ENCODE results near the gene ABHD8. TPM values are rescaled to one million over a fixed set of nuclear protein-coding genes. Genes with fewer than 3 reads are reported as not detected.

Gene ABHD8
- total RNA-seq, 1 donor = 4.9 TPM

GRCh38 chr19:17314007-17314593, 10.9 kb upstream of the ABHD8 start:
- peaks cover 23% of the 10 kb centered on the region for H3K4me1 ChIP-seq (ENCODE audit: insufficient read depth, low read length)
- no peaks in the 10 kb centered on the region for H3K9me3 ChIP-seq (ENCODE audit: low read depth, low read length)
- no peaks in the 10 kb centered on the region for H3K27me3 ChIP-seq (ENCODE audit: insufficient read depth, low read length)
- H3K4me3 ChIP-seq (ENCODE audit: low read length) = no peak overlapping the region

DNA sequence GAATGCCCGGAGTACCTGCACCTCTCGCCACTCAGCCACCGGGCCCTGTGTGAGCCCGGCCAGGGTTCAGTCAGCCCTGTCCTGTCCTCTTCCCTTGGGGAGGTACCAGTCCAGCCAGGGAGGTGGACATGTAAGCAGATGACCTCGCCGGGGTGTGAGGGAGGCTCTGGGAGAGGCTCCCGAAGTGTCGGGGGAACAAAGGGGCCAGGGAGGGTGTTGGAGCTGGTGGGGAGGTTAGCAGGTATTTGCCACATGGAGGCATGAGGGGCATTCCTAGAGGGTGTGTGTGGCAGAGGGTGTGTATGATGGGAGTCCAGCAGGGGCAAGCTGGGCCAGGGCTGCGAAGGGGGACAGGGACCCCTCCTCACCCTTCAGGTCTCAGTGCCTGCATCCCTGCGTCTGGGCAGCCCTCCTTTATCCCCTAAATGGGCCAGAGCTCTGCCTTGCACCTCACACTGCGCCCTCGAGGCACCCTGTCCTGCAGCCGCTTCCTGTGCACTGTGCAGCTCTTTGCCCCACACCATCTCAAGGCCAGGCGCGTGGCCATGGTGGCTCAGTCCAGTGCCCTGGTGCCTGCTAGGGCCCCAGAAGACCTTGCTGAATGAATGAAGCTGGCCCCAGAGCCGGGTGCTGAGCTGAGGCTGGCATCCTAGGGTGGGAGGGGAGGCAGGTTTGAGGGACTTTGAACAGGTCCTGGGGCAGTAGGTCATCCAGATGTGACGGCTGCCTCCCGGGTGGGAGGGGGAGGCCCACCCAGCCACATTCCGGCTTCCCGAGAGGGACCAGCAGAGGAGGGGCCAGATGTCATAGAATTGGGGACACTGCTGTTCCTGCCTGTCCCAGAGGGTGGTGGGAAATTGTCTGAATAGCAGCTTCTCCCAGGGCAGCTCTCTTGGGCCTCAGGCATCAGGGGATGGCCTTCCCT, 9.2 kb upstream of the ABHD8 start:
- no peaks in the 10 kb centered on the region for H3K9me3 ChIP-seq (ENCODE audit: low read depth, low read length)
- H3K4me3 ChIP-seq (ENCODE audit: low read length) = no peak overlapping the region
- H3K4me1 ChIP-seq (ENCODE audit: insufficient read depth, low read length) = peaks cover 27% of the 10 kb centered on the region
- no peaks in the 10 kb centered on the region for H3K27me3 ChIP-seq (ENCODE audit: insufficient read depth, low read length)

DNA sequence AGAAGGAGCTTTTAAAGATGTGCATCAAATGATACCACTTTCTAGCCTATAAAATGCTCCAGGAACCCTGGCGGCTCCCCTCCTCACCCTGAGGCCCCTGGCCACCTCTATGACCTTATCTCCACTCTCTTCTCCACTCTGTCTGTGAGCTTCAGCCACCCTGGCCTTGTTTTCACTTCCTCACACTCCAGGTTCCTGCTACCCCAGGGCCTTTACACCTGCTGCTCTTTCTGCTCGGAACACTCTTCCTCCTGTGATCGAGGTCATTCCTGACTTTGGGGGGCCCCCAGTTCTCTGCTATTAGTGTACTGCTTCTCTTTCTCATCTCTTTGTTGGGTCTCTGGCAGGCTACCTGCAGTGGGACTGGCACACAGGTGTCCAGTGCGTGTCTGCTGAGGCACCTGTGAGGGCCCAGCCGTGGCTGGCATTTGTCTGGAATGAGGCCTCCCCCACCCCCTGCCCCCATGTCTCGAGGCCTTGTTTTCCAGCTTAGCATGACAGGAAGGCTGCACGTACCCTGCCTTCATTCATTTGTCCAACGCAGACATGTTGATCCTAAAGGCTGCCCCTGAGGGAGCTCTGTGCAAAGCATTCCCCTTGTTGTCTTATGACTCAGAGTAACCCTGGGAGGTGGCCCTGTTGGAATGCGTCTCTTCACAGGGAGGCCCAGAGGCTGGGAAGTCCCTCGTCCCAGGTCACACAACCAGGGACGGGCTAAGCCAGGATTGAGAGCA, 8.4 kb upstream of the ABHD8 start:
- no peak overlapping the region for H3K4me3 ChIP-seq (ENCODE audit: low read length)
- no peaks in the 10 kb centered on the region for H3K27me3 ChIP-seq (ENCODE audit: insufficient read depth, low read length)
- H3K4me1 ChIP-seq (ENCODE audit: insufficient read depth, low read length) = peaks cover 24% of the 10 kb centered on the region
- H3K9me3 ChIP-seq (ENCODE audit: low read depth, low read length) = no peaks in the 10 kb centered on the region

DNA sequence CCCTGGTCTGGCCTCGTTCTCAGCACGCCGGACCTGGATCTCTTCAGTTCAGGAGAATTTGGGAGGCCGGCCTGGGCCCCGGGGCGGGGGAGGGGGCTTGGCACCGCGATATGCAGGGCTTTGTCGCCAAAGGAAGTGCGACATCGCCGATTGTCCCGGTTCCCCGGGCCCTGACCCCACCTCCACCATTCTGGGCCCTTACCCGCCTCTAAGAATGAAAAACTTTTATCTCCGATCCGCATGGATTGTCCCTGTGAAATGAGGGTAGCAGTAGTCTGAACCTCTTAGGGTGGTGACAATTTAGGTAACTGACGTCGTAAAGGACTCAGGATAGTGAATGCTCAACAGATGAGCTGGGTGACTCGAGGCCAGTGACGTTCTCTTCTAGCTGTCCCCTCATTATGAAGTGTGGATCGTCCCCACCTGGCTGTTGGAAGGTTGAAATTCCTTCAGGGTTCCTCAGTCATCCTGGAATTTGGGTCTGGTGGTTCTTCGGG, 6.8 kb upstream of the ABHD8 start:
- H3K4me3 ChIP-seq (ENCODE audit: low read length) = peak overlapping the region; percentile 87
- H3K9me3 ChIP-seq (ENCODE audit: low read depth, low read length) = no peaks in the 10 kb centered on the region
- H3K4me1 ChIP-seq (ENCODE audit: insufficient read depth, low read length) = peaks cover 35% of the 10 kb centered on the region
- no peaks in the 10 kb centered on the region for H3K27me3 ChIP-seq (ENCODE audit: insufficient read depth, low read length)

DNA sequence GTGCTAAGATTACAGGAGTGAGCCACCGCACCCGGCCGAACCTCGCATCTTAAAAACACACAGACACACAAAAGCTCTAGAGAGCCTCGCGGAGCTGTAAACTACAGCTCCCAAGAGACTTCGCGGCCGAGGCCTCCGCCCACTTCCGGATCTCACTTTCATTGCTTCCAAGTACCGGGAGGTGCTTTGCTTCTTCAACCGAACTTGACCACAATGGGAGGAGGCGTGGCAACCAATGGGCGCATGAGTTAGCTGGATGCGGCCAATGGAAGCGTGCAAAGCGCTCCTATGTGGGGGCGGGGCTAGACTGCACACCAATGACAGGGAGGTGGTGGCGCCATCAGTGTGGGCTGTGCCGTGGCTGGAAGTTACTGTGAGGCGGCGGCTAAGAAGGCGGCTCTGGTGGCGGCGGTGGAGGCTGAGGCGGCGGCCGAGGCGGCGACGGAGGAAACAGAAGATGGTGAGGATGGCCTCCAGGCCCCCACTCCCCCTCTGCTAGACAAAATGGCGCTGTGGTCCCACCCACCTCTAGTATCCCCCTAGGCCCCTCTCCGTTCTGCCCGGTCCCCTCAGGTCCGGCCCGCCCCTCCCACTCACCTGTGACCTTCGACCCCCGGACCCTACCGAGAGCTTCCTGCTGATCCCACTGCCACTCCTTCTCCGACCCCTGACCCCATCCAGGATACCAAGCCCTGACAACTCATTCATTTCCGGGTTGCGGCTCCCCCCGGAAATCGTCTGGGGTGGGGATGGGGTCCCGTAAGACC, 6.2 kb upstream of the ABHD8 start, which contains the start of gene DDA1:
Gene DDA1, plus strand, starts transcription at position 366 of the 767 bp plus-strand sequence. Its CDS starts 92 bp downstream, at position 458.
- H3K4me1 ChIP-seq (ENCODE audit: insufficient read depth, low read length) = peaks cover 42% of the 10 kb centered on the region
- peak within 1 kb of the TSS; percentile 87 for H3K4me3 ChIP-seq (ENCODE audit: low read length)
- no peaks in the 10 kb centered on the region for H3K27me3 ChIP-seq (ENCODE audit: insufficient read depth, low read length)
- H3K9me3 ChIP-seq (ENCODE audit: low read depth, low read length) = no peaks in the 10 kb centered on the region

DNA sequence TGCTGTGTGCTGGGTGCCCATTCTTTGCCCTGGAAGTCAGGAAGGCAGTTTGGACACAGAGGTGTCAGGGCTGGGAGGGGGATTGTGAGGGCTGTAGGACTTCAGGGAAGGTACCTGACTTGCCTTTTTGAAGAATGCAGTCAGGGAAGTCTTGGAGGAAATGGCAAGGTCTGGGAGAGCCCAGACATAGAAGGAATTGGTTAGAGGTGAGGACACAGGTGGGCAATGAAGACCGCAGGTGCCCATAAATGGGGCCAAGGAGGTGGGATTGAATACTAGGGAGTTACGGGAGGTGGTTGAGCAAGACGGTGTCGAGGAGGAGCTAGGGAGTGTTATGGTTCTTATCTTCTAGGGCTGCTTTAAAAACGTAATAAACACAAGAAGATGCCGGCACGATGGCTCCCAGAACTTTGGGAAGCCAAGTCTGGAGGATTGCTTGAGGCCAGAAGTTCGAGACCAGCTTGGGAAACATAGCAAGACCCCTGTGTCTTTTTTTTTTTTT, 4.7 kb upstream of the ABHD8 start:
- Histone ChIP-seq H3K4me1 (ENCODE audit: insufficient read depth, low read length) (peaks cover 53% of the 10 kb centered on the region), H3K4me3 (ENCODE audit: low read length) (no peak overlapping the region), H3K27me3 (ENCODE audit: insufficient read depth, low read length) (no peaks in the 10 kb centered on the region), H3K9me3 (ENCODE audit: low read depth, low read length) (no peaks in the 10 kb centered on the region)

DNA sequence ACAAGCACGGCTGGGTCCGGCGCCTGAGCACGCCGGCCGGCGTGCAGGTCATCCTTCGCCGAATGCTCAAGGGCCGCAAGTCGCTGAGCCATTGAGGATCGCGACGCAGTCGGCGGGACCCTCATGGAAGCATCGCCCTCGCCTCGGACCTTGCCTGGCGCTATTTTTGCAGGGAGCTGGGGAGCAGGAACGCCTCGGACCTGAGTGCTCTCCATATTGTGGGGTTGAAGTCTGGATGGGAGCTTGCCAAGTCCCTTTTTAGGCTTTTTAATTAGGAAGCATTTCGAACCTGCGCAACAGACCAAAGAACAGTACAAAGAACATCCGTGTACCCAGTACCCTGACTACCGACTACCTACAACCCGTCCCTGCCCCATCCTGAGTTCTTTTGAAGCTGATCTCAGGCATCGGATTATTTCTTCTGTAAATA, 3.1 kb upstream of the ABHD8 start:
- Histone ChIP-seq H3K4me1 (ENCODE audit: insufficient read depth, low read length) (peaks cover 64% of the 10 kb centered on the region), H3K27me3 (ENCODE audit: insufficient read depth, low read length) (no peaks in the 10 kb centered on the region), H3K4me3 (ENCODE audit: low read length) (peak overlapping the region; percentile 56), H3K9me3 (ENCODE audit: low read depth, low read length) (no peaks in the 10 kb centered on the region)

DNA sequence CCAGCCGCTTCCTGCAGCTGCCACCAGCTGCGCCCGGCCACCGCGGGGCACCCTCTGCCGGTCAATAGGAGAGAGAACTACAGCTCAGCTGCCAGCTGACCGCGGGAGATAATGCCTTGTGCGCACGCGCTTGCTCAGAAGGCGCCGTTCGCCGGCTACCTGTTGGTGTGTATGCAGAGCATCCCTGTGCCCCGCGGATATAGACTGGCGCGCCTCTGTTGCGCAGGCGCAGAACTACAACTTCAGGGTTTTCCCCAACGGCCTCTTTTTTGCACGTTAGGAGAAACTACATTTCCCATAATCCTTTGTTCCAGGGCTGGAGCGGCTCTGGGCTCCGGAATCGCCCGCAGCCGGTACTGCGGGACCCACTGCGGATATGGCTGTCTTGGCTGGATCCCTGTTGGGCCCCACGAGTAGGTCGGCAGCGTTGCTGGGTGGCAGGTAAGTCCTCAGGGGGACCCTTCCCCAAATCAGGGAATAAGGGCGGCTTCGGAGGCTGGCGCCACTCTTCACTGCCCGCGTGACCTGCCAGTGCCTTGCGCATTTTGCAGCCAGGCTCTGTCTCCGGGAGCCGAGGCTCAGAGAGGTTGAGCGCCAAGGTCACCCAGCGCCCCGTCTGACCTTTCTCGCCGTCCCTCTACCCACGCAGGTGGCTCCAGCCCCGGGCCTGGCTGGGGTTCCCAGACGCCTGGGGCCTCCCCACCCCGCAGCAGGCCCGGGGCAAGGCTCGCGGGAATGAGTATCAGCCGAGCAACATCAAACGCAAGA, 2.5 kb upstream of the ABHD8 start, which contains the start of gene MRPL34:
Gene MRPL34, plus strand, starts transcription at position 356 of the 768 bp plus-strand sequence. Its CDS starts 21 bp downstream, at position 377.
- no peaks in the 10 kb centered on the region for H3K27me3 ChIP-seq (ENCODE audit: insufficient read depth, low read length)
- H3K4me3 ChIP-seq (ENCODE audit: low read length) = peak within 1 kb of the TSS; percentile 56
- H3K4me1 ChIP-seq (ENCODE audit: insufficient read depth, low read length) = peaks cover 61% of the 10 kb centered on the region
- H3K9me3 ChIP-seq (ENCODE audit: low read depth, low read length) = no peaks in the 10 kb centered on the region

GRCh38 chr19:17305216-17305516, 1.9 kb upstream of the ABHD8 start:
- no peaks in the 10 kb centered on the region for H3K9me3 ChIP-seq (ENCODE audit: low read depth, low read length)
- H3K4me3 ChIP-seq (ENCODE audit: low read length) = peak overlapping the region; percentile 56
- H3K27me3 ChIP-seq (ENCODE audit: insufficient read depth, low read length) = no peaks in the 10 kb centered on the region
- H3K4me1 ChIP-seq (ENCODE audit: insufficient read depth, low read length) = peaks cover 56% of the 10 kb centered on the region

- no peak overlapping the region for H3K4me3 ChIP-seq (ENCODE audit: low read length)
- H3K4me1 ChIP-seq (ENCODE audit: insufficient read depth, low read length) = peaks cover 50% of the 10 kb centered on the region
- H3K27me3 ChIP-seq (ENCODE audit: insufficient read depth, low read length) = no peaks in the 10 kb centered on the region
- H3K9me3 ChIP-seq (ENCODE audit: low read depth, low read length) = no peaks in the 10 kb centered on the region
These were observed 1.4 kb upstream of the ABHD8 start for GRCh38 chr19:17304386-17305215.

- Histone ChIP-seq H3K27me3 (ENCODE audit: insufficient read depth, low read length) (no peaks in the 10 kb centered on the region), H3K4me1 (ENCODE audit: insufficient read depth, low read length) (peaks cover 47% of the 10 kb centered on the region), H3K4me3 (ENCODE audit: low read length) (no peak overlapping the region), H3K9me3 (ENCODE audit: low read depth, low read length) (no peaks in the 10 kb centered on the region)
These were observed 679 bp upstream of the ABHD8 start for GRCh38 chr19:17303940-17304267.

DNA sequence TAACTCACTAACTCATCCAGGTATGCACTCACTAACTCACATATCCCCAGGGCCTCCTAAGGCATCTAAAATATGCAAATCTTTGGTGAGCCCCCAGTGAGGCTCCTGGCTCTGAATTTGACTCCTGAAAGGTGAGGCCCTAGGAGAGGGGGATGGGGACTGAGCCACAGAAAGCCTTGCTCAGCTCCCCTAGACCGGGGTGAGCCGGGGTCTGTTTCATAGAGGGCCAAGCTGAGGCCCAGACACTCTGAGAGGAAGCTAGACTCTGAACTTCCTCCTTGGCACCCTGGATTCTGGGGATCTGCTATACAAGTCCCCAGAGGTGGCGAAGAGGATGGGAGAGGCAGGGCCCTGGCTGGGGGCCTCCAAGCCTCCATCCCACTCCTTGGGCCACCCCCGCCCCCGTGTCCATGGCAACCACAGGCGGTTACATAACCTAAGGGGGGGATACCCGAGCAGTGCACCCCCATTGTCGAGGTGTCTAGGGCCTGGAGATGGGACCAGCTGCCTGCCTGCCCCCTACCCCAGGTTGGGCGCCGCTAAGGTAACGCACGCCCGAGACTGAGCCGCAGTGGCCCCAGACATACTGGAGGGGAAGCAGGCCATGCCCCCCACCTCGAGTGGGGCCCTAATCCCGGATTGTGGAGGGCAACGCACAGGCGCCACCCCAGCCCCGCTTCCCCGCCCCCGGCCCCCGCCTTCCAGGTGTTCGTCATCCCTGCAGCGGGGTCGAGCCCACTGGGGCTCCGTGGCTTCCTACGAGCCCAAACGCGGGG, 646 bp downstream of the ABHD8 start:
- H3K9me3 ChIP-seq (ENCODE audit: low read depth, low read length) = no peaks in the 10 kb centered on the region
- no peaks in the 10 kb centered on the region for H3K27me3 ChIP-seq (ENCODE audit: insufficient read depth, low read length)
- peaks cover 44% of the 10 kb centered on the region for H3K4me1 ChIP-seq (ENCODE audit: insufficient read depth, low read length)
- peak overlapping the region; percentile 59 for H3K4me3 ChIP-seq (ENCODE audit: low read length)
